AG09319 (cell line): ENCODE data around the gene TP53I11.

Source experiments
- DNase-seq: peaks from one replicate; pipeline ENCODE4 v3.0.0-alpha.2; 2010; ENCODE audit warnings: low read depth; ENCODE audit errors: extremely low read depth
- CTCF ChIP-seq: IDR thresholded peaks from 2 replicates; pipeline ENCODE4 v1.5.1; 2011; ENCODE audit warnings: low read depth, mild to moderate bottlenecking, inconsistent platforms, low read length, moderate library complexity

Gene TP53I11

GRCh38 chr11:44948155-44948554 is 2.5 kb downstream of the TP53I11 start:
- no peak for TF ChIP-seq CTCF
- DNase-seq = no peak

- no peak for TF ChIP-seq CTCF
- no peak for DNase-seq
These were observed 3.6 kb downstream of the TP53I11 start for GRCh38 chr11:44947114-44947513.

DNA sequence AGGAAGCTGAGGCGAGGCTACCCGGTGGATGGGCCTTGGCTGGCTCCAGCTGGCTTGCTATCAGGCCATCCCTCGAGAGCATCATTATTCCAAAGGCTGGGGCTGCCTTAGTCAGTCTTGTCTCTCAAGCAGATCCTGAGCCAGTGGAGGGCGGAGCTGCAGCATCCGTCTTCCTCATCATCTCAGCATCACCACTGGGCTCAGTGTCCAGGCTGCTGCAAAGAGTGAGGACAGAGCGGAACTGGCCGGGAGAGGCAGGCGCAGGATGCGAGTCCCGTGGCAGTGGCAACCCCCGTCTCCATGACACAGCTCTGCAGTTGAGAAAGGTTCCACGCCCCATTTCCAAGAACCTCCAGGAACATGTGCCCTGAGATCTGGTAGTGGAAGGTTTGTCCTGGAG is 4.4 kb downstream of the TP53I11 start:
- TF ChIP-seq CTCF = no peak
- DNase-seq = no peak

DNA sequence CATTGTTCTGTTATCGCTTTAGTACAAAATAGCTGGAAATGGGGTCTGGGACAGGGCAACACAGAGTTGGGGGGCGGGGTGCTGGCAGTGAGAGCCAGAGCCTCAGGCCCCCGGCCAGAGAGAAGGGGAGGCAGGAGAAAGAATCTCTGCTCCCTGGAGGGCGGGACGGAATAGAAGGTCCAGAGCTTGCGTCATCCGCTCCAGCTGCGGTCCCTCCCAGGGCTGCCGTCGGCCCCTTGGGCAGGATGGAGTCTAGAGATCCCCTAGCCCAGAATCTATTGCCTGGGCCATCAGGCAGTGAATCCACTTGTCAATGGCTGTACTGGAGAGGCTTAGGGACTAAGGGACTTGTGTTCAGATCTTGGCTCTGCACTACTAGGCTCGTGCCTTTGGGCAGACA is 5.0 kb downstream of the TP53I11 start:
- TF ChIP-seq CTCF = no peak
- DNase-seq = no peak

DNA sequence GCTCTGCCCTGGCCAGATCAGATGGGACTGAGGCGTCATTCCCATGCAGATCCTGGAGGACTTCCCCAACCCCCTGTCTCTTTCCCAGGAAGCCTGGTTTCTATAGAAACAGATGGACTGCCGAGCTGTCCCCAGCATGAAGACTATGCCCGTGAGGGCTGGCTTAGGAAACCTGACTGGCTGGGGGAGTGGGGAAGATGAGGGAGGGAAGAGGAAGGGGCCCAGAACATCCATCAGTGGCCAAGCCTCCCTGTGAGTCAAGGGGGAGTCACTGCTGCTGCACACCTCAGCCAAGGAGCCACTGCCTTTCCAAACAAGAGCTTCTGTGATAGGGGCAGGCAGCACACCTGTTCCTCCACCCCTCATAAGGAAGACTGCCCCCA is 5.8 kb downstream of the TP53I11 start:
- no peak for TF ChIP-seq CTCF
- no peak for DNase-seq

- no peak for DNase-seq
- no peak; the same call in 1 of the 2 replicates for TF ChIP-seq CTCF
These were observed 6.4 kb downstream of the TP53I11 start for GRCh38 chr11:44944181-44944852.

DNA sequence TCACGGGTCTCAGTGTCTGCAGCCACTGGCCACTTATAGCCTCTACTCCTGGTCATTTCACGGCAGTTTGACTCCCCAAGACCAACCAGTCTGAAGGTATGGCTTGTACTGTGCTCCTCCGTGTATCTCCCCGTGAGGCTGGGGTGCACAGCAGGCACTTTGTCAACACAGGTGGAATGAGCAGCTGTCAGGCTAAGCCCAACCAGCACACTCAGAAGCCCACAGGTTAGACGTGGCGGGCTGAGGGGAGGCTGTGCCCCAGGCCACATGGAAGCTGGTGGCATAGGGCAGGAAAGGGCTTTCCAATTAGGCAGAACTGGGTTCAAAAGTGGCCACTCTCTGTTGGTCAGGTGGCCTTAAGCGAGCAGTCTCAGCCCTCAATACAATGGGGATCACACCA is 7.0 kb downstream of the TP53I11 start:
- TF ChIP-seq CTCF = no peak
- DNase-seq = no peak
